ENCODE data around the gene DMD.

DNA sequence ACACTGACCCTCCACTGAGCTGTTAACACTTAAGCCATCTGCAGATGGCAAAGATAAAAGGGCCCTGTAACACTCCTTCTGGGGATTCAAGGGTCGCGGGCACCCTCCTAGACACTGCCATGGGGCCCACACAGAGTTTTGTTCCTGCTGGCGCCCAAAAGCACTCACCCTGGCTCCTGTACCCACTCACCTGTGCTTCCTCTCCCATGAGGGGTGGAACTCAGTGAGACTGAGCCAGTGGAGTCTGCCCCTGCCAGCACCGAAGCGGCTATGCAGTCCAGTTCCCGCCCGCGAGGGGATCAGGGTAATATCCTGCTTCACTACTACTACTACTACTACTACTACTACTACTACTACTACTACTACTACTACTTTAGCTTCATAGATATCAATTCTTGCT, 1827.4 kb downstream of the DMD start:
- TF ChIP-seq, protein P1, sequence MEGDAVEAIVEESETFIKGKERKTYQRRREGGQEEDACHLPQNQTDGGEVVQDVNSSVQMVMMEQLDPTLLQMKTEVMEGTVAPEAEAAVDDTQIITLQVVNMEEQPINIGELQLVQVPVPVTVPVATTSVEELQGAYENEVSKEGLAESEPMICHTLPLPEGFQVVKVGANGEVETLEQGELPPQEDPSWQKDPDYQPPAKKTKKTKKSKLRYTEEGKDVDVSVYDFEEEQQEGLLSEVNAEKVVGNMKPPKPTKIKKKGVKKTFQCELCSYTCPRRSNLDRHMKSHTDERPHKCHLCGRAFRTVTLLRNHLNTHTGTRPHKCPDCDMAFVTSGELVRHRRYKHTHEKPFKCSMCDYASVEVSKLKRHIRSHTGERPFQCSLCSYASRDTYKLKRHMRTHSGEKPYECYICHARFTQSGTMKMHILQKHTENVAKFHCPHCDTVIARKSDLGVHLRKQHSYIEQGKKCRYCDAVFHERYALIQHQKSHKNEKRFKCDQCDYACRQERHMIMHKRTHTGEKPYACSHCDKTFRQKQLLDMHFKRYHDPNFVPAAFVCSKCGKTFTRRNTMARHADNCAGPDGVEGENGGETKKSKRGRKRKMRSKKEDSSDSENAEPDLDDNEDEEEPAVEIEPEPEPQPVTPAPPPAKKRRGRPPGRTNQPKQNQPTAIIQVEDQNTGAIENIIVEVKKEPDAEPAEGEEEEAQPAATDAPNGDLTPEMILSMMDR (conservative IDR thresholded peaks at IDR 0.05; ENCODE audit: low read length), result no peak
- TF ChIP-seq EZH2phosphoT487 (IDR thresholded peaks at IDR 0.05; ENCODE audit: borderline replicate concordance), result no peak
